Glomerular visceral epithelial cell (primary cell): ENCODE results near the gene PCDHGC3.
"Not testable (repeated sequence)": the region's sequence is repeated elsewhere in the genome, so short reads cannot be mapped to it uniquely, and the experiment has no call there.

ENCODE experiments used
- DNase-seq: peaks from one replicate; pipeline ENCODE4 v3.0.0-alpha.2; 2016; ENCODE audit errors: extremely low spot score

PCDHGC3 gene

GRCh38 chr5:141475625-141476131 is at the start of gene PCDHGC3:
TSS of gene PCDHGC3 (plus strand) at chr5:141475966. CDS start at chr5:141476117, 151 bp downstream.
- DNase-seq = peak; percentile 97

- no peak for DNase-seq
These were observed 47.9 kb upstream of the PCDHGC3 start for GRCh38 chr5:141427783-141428426.

- DNase-seq = peak; percentile 27
These were observed 45.2 kb upstream of the PCDHGC3 start, which contains the start of gene PCDHGA12 for GRCh38 chr5:141430332-141431113. TSS of gene PCDHGA12 (plus strand) at chr5:141430507. CDS start at chr5:141430760, 253 bp downstream.

- no peak for DNase-seq
These were observed 44.5 kb upstream of the PCDHGC3 start for GRCh38 chr5:141431286-141431685.

- not testable (repeated sequence) for DNase-seq
These were observed 43.5 kb upstream of the PCDHGC3 start for GRCh38 chr5:141432308-141432707.

GRCh38 chr5:141432726-141433125 is 43.0 kb upstream of the PCDHGC3 start:
- not testable (repeated sequence) for DNase-seq

GRCh38 chr5:141434006-141434405 is 41.8 kb upstream of the PCDHGC3 start:
- no peak for DNase-seq

- no peak for DNase-seq
These were observed 38.5 kb upstream of the PCDHGC3 start for GRCh38 chr5:141437221-141437620.

- peak; percentile 51 for DNase-seq
These were observed 36.2 kb upstream of the PCDHGC3 start for GRCh38 chr5:141439411-141440141.

GRCh38 chr5:141440341-141440740 is 35.4 kb upstream of the PCDHGC3 start:
- peak; percentile 55 for DNase-seq

- no peak for DNase-seq
These were observed 34.1 kb upstream of the PCDHGC3 start for GRCh38 chr5:141441571-141442170.

- peak; percentile 52 for DNase-seq
These were observed 10.4 kb upstream of the PCDHGC3 start for GRCh38 chr5:141465351-141465750.

GRCh38 chr5:141476132-141476911 is 556 bp downstream of the PCDHGC3 start:
- peak; percentile 76 for DNase-seq

- no peak for DNase-seq
These were observed 1.3 kb downstream of the PCDHGC3 start for GRCh38 chr5:141477044-141477575.

GRCh38 chr5:141477815-141478214 is 2.0 kb downstream of the PCDHGC3 start:
- no peak for DNase-seq

GRCh38 chr5:141478321-141478945 is 2.7 kb downstream of the PCDHGC3 start:
- DNase-seq = peak; percentile 40

- DNase-seq = no peak
These were observed 4.0 kb downstream of the PCDHGC3 start for GRCh38 chr5:141479776-141480175.

- no peak for DNase-seq
These were observed 8.1 kb downstream of the PCDHGC3 start for GRCh38 chr5:141483902-141484301.

- DNase-seq = no peak
These were observed 8.5 kb downstream of the PCDHGC3 start for GRCh38 chr5:141484310-141484640.

GRCh38 chr5:141484641-141485311 is 9.0 kb downstream of the PCDHGC3 start, which contains the start of gene PCDHGC4:
TSS of gene PCDHGC4 (plus strand) at chr5:141485030. CDS start at chr5:141485174, 144 bp downstream.
- no peak for DNase-seq
